Right renal pelvis (tissue), 4 donors: Measurements from ENCODE around the gene VWC2. TPM values are rescaled to one million over a fixed set of nuclear protein-coding genes. Genes with fewer than 3 reads are reported as not detected.

Experiments
- DNase-seq, 4 donors: peaks; one replicate each; pipeline ENCODE4 v3.0.0-alpha.2; 2013; ENCODE audit warnings: low read depth in 4 of 4, low spot score in 3 of 4, missing footprints in 1 of 4
- polyA plus RNA-seq, 4 donors: library from polyadenylated mRNA; unstranded; fragments of 120-200 nt; gene quantifications; one replicate each; pipeline ENCODE4 v1.2.1, GENCODE V29; 2013; ENCODE audit not compliant: insufficient read length in 4 of 4

Gene VWC2
- 1 to 10 TPM; 1.1 to 1.4 (median 1.2) TPM for polyA plus RNA-seq

DNA sequence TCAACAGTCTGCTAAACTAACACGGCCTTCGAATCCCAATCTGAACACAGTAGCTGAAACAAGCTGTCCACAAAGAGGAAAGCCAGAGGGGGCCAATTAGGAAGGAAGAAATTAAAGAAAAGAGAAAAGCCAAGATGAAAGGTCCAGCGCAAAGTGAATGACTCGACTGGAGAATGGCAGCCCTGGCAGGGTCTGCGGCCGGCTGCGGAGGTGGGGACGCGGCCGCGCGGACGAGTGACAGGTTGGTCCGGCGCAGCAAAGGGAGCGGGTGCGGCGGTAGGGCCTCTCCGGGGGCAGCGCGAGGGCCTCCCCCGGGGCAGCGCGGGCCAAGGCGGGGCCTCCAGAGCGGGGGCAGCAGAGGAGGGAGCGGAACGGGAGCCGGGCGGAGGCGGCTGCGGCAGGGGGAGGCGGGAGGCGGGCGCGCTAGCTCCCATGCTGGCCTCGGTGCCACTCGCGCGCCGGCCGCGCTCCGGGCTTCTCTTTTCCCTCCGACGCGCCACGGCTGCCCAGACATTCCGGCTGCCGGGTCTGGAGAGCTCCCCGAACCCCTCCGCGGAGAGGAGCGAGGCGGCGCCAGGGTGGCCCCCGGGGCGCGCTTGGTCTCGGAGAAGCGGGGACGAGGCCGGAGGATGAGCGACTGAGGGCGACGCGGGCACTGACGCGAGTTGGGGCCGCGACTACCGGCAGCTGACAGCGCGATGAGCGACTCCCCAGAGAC lies at the start of gene VWC2:
Gene VWC2, plus strand, starts transcription at position 421 of the 718 bp plus-strand sequence. CDS start 1,798 bp downstream, outside the sequence.
- peak in 1 of 4 donors; percentile 25 for DNase-seq

- no peak for DNase-seq
These were observed 49.4 kb upstream of the VWC2 start for GRCh38 chr7:49724071-49724470.

- no peak for DNase-seq
These were observed 41.6 kb upstream of the VWC2 start for GRCh38 chr7:49731836-49732235.

- no peak for DNase-seq
These were observed 10.8 kb upstream of the VWC2 start for GRCh38 chr7:49762666-49763065.

DNA sequence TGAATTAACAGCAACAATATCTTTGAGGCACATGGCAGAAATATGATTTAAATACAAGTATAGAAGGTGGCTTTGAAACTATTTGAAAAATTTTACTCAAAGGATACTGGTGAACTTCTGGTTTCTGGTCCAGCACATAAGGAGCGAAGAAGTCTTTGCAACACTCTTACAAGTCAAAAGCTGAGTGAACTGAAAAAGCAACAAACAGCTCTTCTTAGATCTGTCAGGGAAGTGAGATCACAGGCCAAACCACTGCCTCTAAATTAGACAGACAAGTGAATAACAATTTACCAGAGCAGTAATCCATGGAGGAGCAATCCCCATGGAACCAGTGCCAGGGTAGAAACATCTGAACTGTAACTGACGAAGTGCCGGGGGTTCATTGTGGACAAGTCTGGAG lies 9.6 kb upstream of the VWC2 start:
- DNase-seq: no peak

DNA sequence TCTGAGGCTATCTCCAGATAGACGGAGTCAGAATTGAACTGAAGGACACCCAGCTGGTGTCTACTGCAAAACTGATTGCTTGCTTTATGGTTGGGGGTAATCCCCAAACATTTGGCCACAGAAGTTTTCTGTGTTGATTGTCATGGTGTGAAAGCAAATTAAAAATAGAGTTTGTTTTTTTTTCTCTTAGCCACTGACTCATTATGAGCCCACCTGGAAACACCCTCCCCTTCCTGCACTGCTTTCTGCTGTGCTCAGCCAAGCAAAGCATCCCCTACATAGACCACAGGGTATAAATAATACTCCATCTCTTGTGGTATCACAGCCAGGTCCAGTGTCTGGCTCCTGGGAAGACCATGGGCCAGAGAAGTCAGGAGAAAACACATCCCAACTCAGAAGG lies 6.5 kb upstream of the VWC2 start:
- DNase-seq: no peak

GRCh38 chr7:49767719-49768118 lies 5.7 kb upstream of the VWC2 start:
- DNase-seq: no peak

DNA sequence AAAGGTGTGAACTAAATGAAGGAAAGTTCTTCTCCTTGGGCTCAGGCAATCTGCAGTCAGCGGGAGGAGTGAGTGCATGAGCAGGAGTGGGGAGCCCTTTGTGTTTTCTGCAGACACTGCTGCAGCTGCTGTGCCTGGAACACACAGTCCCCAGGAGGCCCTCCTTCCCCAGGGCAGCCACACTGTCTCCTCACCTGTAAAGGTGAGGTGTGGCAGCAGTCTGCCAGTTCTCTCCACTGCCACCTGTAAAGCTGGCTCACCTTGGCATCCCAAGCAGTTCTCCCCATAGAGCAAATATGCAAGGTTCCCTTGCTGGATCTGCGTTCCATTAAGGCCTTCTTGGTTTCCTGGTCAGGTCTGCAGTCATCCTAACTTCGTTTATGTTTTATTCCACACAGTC lies 5.2 kb upstream of the VWC2 start:
- no peak for DNase-seq

DNA sequence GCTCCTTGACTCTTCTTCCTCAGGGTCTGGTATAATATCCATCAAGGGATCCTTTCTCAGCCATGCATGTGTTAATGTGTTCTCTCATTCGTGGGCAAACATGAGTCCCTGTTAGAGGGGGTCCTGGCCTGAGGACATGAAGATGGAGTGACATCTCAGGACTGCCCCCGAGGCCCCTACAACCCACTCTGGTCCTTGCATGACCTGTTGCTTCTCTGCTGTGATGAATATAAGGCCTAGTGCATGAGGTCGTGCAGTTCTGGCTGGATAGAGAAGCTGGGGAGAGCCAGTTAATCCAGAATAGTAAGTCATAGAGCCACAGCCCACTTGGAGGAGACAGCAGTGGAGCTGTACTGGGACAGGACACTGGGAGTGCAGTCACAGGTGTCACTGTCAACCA lies 4.6 kb upstream of the VWC2 start:
- DNase-seq: no peak

- no peak for DNase-seq
These were observed 4.1 kb upstream of the VWC2 start for GRCh38 chr7:49769285-49769857.

- DNase-seq: no peak
These were observed 2.6 kb upstream of the VWC2 start for GRCh38 chr7:49770838-49771237.

DNA sequence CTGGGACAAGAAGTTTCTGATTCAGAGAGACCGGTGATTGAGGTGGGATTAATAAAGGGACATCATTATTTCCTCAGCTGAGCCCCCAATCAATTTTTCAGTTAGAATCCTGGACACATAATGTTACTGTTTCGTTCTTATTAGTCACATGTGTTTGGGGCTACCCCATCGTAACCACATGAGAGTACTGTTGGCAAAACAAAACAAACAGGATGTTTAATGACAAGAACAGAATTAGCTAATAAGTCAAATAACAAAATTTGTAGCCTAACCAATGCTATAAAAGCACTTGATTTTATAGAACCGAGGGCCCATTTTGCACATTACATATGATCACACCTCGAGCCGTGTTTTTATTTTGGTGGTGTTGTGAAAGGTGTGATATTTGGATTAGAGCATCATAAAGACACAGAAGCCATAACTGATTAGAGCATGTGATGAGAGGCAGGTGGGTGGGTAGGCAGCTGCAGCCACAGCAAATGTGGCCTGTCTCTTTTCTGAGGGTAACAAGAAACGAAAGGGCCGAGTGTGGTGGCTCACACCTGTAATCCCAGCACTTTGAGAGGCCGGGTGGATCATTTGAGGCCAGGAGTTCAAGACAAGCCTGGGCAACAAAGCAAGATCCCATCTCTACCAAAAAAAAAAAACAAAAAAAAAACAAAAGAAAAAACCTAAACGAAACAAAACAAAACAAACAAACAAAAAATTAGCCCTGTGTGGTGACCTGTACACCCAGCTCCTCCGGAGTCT lies 1.8 kb upstream of the VWC2 start:
- no peak for DNase-seq

DNA sequence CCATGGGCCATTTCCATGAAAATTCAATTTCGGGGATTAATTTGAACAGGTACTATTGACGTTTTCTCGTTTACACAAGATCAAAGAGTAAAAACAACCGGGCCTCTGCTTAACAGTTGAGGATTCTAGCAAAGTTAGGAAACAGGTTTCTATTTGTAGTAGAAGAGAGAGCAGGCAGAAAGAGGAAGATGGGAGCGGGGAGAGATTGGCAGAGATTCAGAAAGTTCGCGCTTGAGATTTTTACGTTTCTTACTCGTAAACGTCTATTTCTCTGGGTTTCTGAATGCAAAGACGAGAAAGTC lies 571 bp upstream of the VWC2 start:
- DNase-seq: no peak

- DNase-seq: no peak
These were observed 559 bp downstream of the VWC2 start for GRCh38 chr7:49773936-49774458.

DNA sequence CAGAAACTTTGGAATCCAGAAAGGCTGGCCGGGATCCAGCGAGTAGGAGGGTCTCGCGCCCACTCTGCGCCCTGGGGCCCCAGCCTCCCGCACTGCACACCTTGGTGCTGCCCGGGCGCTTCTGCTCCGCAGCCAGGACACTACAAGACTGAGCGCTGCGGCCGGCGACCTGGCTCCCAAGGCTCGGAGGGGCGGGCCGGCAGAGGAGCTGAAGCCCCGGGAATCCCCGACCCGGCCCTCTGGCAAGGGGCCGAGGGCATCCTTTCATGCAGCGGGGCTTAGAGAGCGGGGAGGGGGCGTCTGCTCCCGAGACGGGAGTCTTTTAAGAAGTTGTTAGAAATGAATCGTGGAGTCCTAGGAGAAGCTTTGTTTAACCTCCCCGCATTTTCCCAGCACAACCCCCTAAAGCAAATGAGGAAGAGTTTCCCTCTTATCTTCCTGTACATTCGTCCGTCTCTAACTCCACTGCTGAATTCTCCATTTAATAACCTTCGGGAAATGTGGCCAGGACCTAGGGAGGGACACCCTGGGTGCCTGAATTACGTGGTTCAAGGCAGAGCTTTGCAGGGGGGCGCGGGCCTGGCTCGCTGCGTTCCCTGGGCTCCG lies 1.1 kb downstream of the VWC2 start:
- DNase-seq: no peak

DNA sequence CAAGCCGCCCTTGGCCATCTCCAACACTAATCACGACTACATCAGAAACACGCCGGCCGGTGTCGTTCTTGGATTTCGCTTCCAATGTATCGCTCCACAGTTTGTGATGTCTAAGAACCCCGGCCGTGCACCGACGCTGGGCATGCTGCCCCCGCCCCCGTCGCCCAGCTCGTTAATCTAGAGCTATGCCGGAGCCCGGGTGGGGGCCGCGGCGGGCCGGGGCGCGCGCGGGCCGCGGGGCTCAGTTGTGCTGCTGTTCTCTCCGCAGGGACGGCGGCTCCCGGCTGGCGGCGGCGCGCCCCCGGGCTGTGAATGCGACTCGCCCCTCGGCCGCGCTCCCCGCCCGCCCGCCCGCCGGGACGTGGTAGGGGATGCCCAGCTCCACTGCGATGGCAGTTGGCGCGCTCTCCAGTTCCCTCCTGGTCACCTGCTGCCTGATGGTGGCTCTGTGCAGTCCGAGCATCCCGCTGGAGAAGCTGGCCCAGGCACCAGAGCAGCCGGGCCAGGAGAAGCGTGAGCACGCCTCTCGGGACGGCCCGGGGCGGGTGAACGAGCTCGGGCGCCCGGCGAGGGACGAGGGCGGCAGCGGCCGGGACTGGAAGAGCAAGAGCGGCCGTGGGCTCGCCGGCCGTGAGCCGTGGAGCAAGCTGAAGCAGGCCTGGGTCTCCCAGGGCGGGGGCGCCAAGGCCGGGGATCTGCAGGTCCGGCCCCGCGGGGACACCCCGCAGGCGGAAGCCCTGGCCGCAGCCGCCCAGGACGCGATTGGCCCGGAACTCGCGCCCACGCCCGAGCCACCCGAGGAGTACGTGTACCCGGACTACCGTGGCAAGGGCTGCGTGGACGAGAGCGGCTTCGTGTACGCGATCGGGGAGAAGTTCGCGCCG lies 1.9 kb downstream of the VWC2 start:
- peak in 1 of 4 donors; percentile 16 for DNase-seq

DNA sequence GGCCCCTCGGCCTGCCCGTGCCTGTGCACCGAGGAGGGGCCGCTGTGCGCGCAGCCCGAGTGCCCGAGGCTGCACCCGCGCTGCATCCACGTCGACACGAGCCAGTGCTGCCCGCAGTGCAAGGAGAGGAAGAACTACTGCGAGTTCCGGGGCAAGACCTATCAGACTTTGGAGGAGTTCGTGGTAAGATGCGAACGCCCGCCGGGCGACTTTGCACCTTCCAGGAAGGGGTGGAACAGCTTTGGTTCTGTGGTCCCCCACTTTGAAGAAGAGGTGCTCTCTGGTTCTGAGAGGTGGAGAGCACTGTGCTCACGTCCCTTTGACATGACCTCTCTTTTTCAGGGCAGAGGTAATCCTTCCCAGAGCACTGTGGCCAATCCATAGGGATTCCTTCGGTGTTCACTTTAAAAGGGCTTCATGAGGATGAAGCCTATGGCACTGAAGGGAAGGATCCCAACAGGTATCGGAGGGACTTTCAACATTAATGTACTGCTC lies 2.6 kb downstream of the VWC2 start:
- DNase-seq: no peak

- no peak for DNase-seq
These were observed 3.6 kb downstream of the VWC2 start for GRCh38 chr7:49776994-49777393.

DNA sequence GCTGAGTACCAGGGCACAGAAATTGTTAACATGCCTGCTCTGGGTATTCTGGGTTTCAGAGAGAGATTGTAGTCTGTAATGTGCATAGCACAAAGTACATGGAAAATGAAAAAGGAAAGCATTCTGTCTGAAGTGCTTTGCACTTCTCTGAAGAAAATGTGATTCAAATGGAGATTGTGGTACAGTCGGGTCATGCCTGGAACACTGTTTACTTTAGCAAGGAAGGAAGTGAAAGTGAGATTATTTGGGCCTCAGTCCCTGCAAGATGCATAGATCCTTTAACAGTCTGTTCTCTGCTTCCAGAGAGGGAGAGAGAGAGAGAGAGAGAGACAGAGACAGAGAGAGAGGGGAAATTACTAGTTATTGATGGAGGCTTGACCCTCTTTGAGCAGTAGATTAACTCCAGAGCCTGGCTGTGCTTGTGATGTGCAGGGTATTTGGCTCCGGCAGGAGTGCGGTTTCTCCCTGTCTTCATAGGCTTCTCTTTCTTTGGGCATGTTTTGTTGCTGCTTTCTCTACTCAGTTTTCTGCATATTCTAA lies 5.4 kb downstream of the VWC2 start:
- DNase-seq: no peak

DNA sequence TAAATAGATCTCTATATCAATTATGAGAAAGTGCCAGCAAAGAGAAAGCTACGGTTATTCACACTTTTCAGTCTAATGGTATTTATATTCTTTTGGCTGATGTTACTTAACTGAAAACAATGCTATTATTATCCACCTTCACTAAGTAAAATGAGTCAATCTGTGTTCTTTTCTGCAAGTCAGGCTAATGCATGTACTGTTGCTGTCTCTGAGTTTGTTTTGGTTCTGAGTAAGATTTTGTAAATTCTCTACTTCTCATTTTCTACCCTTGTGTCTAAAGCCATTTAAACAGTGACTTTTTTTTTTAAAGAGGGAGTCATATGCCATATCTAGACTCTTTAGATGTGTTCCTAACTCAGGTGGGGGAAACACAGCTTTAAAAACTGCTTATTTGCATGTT lies 7.5 kb downstream of the VWC2 start:
- DNase-seq: no peak
